GM23248 (cell line): ENCODE measurements around the gene LCN9. TPM values are rescaled to one million over a fixed set of nuclear protein-coding genes. Genes with fewer than 3 reads are reported as not detected.
"Not testable (repeated sequence)": the region's sequence is repeated elsewhere in the genome, so short reads cannot be mapped to it uniquely, and the experiment has no call there.

Experiments used
- DNase-seq: peaks from one replicate; pipeline ENCODE4 v3.0.0-alpha.2; 2015
- H2AFZ ChIP-seq: fragments of 200-600 bp; sonication (generic); 2 replicates; pipeline ENCODE4 v1.6.1; 2016; ENCODE audit warnings: antibody characterized with exemption
- H3F3A ChIP-seq: fragments of 200-600 bp; sonication (generic); 2 replicates; pipeline ENCODE4 v1.6.1; 2016; ENCODE audit warnings: mild to moderate bottlenecking, antibody characterized with exemption, mixed run types; ENCODE audit not compliant: insufficient read depth
- H3K27ac ChIP-seq: fragments of 200-600 bp; sonication (generic); 2 replicates; pipeline ENCODE4 v1.5.1; 2016; ENCODE audit warnings: mild to moderate bottlenecking
- H3K27me3 ChIP-seq: fragments of 200-600 bp; sonication (generic); replicated peaks from 2 replicates; pipeline ENCODE4 v1.6.1; 2016; ENCODE audit warnings: mild to moderate bottlenecking; ENCODE audit not compliant: insufficient read depth
- H3K36me3 ChIP-seq: fragments of 200-600 bp; sonication (generic); 2 replicates; pipeline ENCODE4 v1.6.1; 2016; ENCODE audit warnings: low read depth, mild to moderate bottlenecking
- H3K4me1 ChIP-seq: fragments of 200-600 bp; sonication (generic); 2 replicates; pipeline ENCODE4 v1.6.1; 2016; ENCODE audit warnings: mild to moderate bottlenecking; ENCODE audit not compliant: insufficient read depth
- H3K4me2 ChIP-seq: fragments of 200-600 bp; sonication (generic); one replicate; pipeline ENCODE4 v1.6.1; 2016; ENCODE audit warnings: mild to moderate bottlenecking; ENCODE audit not compliant: unreplicated experiment
- H3K4me3 ChIP-seq: fragments of 200-600 bp; sonication (generic); 2 replicates; pipeline ENCODE4 v1.5.1; 2016; ENCODE audit warnings: mild to moderate bottlenecking
- H3K79me2 ChIP-seq: fragments of 200-600 bp; sonication (generic); 2 replicates; pipeline ENCODE4 v1.6.1; 2016; ENCODE audit warnings: mild to moderate bottlenecking; ENCODE audit not compliant: insufficient read depth
- H3K9ac ChIP-seq: fragments of 200-600 bp; sonication (generic); 2 replicates; pipeline ENCODE4 v1.6.1; 2016; ENCODE audit warnings: mild to moderate bottlenecking
- H3K9me2 ChIP-seq: fragments of 200-600 bp; sonication (generic); 2 replicates; pipeline ENCODE4 v1.6.1; 2016; ENCODE audit warnings: mixed run types, mild to moderate bottlenecking, moderate library complexity; ENCODE audit not compliant: insufficient read depth
- H3K9me3 ChIP-seq: fragments of 200-600 bp; sonication (generic); one replicate; pipeline ENCODE4 v1.6.1; 2017; ENCODE audit warnings: low read depth
- H4K20me1 ChIP-seq: fragments of 200-600 bp; sonication (generic); 2 replicates; pipeline ENCODE4 v1.6.0; 2016; ENCODE audit not compliant: insufficient read depth
- EZH2 ChIP-seq: fragments of 200-600 bp; sonication (generic); IDR thresholded peaks from 2 replicates; pipeline ENCODE4 v1.6.1; 2018; ENCODE audit warnings: antibody characterized with exemption, mild to moderate bottlenecking; ENCODE audit not compliant: insufficient read depth, poor library complexity, severe bottlenecking
- EZH2phosphoT487 ChIP-seq: fragments of 200-600 bp; sonication (generic); IDR thresholded peaks from 2 replicates; pipeline ENCODE4 v1.6.1; 2018; ENCODE audit warnings: antibody characterized with exemption, moderate library complexity, mild to moderate bottlenecking, low read depth; ENCODE audit not compliant: insufficient read depth
- WGBS, 2 experiments: methylation state at CpG; one replicate each; pipeline ENCODE4 v1.1.6; 2015 to 2017; ENCODE audit warnings: low lambda C conversion rate in 2 of 2, low coverage in 1 of 2; ENCODE audit errors: missing lambda C conversion rate in 2 of 2; 5-methylcytosine and 5-hydroxymethylcytosine counted together
- in situ Hi-C: fragments of 300-500 bp; cut with MboI; formaldehyde crosslinking; loops from 2 replicates; pipeline ENCODE4 v1.15.0; 2020
- polyA plus RNA-seq: library from polyadenylated mRNA; unstranded; fragments of >200 nt; fragmentation: Nextera tagmentation; extraction: Ambion mirVana; gene quantifications from 2 replicates; pipeline ENCODE4 v1.2.1, GENCODE V29; 2016
- total RNA-seq: library from RNA; depleted of rRNA; stranded (reverse); fragments of >200 nt; shearing (Covaris generic); gene quantifications from 2 replicates; pipeline ENCODE4 v1.2.3, GENCODE V29; 2014

The LCN9 gene
- total and polyA plus RNA-seq, 2 experiments from 2014 or later, result not detected

DNA sequence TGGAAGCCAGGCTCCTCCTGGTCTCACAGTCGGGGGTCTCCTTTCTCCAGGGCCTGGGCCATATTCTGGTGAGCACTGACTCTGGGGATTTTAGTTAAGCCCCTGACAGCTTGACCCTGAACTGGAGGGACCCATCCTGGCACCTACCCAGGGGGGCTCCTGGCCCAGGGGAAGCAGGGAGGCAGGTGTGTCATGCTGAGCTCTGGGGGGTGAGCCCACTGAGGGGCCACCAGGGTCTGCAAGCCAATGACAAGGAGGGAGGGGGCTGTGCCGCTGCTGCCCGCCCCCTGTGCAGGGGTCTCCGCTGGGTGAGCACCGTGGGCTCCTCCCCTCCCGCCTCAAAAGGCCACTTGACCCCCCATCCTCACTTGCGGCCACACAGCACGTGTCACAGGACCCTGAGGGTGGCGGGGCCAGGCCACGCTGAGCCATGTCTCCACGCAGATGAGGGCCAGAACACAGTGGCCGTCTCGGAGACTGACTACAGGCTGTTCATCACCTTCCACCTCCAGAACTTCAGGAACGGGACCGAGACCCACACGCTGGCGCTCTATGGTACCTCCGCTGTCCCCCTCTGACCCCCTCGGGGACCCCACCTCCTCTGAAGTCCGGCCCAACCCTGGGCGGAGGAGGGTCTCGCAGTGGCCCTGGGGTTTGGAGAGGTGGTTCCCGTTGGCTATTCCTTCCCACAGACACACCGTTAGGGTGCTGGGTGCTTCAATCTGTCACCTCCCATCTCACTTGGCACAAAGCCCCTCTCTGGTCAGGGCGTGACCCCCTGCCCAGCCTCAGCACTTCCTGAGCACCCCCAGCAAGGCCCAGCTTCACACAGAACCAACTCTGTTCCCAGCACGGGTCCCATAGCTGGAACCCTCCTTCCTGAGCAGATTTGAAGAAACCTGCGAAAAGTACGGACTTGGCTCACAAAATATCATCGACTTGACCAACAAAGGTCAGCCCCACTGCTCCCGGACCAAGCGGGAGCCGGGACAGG, 2.0 kb downstream of the LCN9 start:
- Histone ChIP-seq H3K9me2 (no peaks in the 10 kb centered on the region), H3F3A (no peaks in the 10 kb centered on the region), H3K79me2 (no peaks in the 10 kb centered on the region), H2AFZ (no peak overlapping the region), H3K9ac (no peak overlapping the region), H4K20me1 (no peaks in the 10 kb centered on the region), H3K9me3 (no peaks in the 10 kb centered on the region), H3K4me3 (no peak overlapping the region), H3K27me3 (no peaks in the 10 kb centered on the region), H3K36me3 (no peaks in the 10 kb centered on the region), H3K4me1 (no peaks in the 10 kb centered on the region), H3K27ac (no peak overlapping the region), H3K4me2 (no peak overlapping the region)
- no peak for DNase-seq
- in situ Hi-C loops, result no loop called here
- no peak for TF ChIP-seq EZH2
- no peak for TF ChIP-seq EZH2phosphoT487
- 52 to 60% methylated on average over 27 to 30 of the region's 32 CpGs for WGBS, 2 experiments

DNA sequence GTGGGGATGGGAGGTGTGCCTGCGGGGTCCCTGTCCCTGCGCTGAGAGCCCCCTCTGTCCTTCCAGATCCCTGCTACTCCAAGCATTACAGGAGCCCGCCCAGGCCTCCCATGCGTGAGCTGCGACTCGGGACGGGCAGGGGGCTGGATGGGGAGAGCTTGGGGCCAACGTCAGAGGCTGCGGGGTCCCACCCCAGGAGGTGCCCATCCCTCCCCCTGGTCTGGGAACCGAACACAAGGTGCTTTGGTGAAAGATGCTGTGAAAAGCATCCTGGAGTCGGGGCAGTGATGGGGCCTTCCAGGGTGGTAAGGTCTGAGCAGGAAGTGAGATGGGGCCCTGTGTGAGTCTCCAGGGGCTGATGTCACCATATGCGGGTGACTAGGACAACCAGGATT, 2.7 kb downstream of the LCN9 start:
- no peaks in the 10 kb centered on the region for H3K9me3 ChIP-seq
- no peak overlapping the region for H3K27ac ChIP-seq
- H3K27me3 ChIP-seq, result no peaks in the 10 kb centered on the region
- H3K4me3 ChIP-seq, result no peak overlapping the region
- no peaks in the 10 kb centered on the region for H3K36me3 ChIP-seq
- 65 to 68% methylated on average over 10 to 12 of the region's 12 CpGs for WGBS, 2 experiments
- no peak for DNase-seq
- in situ Hi-C loops, result no loop called here
- no peaks in the 10 kb centered on the region for H4K20me1 ChIP-seq
- no peaks in the 10 kb centered on the region for H3F3A ChIP-seq
- no peaks in the 10 kb centered on the region for H3K9me2 ChIP-seq
- TF ChIP-seq EZH2, result no peak
- no peak for TF ChIP-seq EZH2phosphoT487
- no peak overlapping the region for H2AFZ ChIP-seq
- no peak overlapping the region for H3K4me2 ChIP-seq
- no peaks in the 10 kb centered on the region for H3K79me2 ChIP-seq
- H3K9ac ChIP-seq, result no peak overlapping the region
- no peaks in the 10 kb centered on the region for H3K4me1 ChIP-seq

DNA sequence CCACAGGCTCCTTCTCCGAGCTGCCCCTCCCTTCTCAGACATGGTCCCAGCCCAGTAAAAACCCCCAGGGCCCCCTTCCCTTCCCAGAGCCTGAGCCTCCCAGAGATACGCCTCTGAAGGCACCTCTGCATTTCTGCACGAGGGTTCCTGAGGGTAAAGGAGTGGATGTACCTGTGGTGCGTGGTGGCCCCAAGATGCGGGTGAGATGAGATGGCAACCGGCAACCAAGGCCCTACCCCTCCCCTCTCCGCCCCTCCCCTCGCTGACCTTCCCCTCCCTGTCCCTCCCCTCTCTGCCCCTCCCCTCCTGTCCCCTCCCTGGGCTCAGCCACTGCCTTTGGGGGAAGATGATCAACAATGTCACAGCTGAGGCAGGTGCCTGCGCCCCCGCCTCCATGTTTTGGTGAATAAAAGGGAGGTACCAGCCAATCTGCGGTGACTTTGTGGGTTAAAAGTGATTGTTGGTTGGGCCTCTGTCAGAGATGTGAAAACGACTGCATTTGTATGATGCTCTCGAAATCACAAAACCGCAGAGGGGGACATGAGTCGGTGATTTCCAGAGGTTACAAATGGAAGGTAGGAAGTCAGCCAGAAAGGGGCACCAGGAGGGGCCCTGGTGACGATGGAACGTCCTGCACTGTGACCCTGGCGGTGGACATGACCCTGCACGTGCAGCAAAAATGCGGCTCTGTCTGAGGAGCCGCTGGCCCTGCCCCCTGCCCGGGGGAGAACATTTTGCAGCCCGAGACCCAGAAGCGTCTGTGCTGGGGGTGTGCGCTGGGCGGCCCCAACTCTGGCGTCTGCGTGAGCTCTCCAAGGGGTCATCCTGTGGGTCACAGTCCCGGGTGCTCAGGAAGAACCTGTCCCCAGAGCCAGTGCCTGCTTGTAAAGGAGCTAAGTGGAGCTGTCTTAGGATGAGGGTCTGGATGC, 3.7 kb downstream of the LCN9 start:
- Histone ChIP-seq H3K9me3 (no peaks in the 10 kb centered on the region), H3F3A (no peaks in the 10 kb centered on the region), H3K4me1 (no peaks in the 10 kb centered on the region), H3K27me3 (no peaks in the 10 kb centered on the region), H3K9me2 (no peaks in the 10 kb centered on the region), H3K9ac (no peak overlapping the region), H3K36me3 (no peaks in the 10 kb centered on the region), H3K4me2 (no peak overlapping the region), H2AFZ (no peak overlapping the region), H3K79me2 (no peaks in the 10 kb centered on the region), H3K4me3 (no peak overlapping the region), H4K20me1 (no peaks in the 10 kb centered on the region), H3K27ac (no peak overlapping the region)
- in situ Hi-C loops, result no loop called here
- no peak for TF ChIP-seq EZH2phosphoT487
- no peak for DNase-seq
- WGBS, 2 experiments, result 33 to 37% methylated on average over 23 to 29 of the region's 29 CpGs

DNA sequence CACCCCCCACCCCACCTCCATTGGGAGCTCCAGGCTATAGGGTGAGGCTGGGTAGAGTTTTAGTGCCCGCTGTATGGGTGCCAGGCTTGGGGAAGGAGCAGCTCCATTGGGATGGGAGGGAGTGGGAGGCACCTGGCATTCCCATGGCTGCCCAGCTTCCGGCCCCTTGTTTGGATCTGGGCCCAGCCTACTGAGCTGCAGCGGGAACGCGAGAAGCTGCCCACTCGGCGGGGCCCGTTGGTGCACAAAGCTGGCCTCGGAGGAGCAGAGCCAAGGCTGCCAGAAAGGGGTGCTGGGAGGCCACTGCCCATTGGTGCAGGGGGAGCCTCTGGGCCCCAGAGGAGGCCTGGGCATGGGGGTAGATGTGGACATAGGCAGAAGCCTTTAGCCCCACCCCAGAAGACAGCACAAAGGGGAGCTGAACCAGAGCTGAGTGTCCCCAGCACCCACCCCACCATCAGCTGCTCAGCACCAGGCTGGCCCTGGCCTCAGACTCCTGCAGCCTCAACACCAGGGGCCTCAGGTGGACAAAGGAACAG, 4.4 kb downstream of the LCN9 start:
- H3K9ac ChIP-seq, result no peak overlapping the region
- no peaks in the 10 kb centered on the region for H3K36me3 ChIP-seq
- 66 to 72% methylated on average over 8 to 9 of the region's 9 CpGs for WGBS, 2 experiments
- H3K79me2 ChIP-seq, result no peaks in the 10 kb centered on the region
- no peak for DNase-seq
- no peak for TF ChIP-seq EZH2
- TF ChIP-seq EZH2phosphoT487, result no peak
- no peaks in the 10 kb centered on the region for H3K9me3 ChIP-seq
- H3K4me2 ChIP-seq, result no peak overlapping the region
- no peaks in the 10 kb centered on the region for H3K9me2 ChIP-seq
- no peaks in the 10 kb centered on the region for H3K4me1 ChIP-seq
- no peak overlapping the region for H3K4me3 ChIP-seq
- peaks cover 7% of the 10 kb centered on the region; the same call in 1 of the 2 replicates for H3K27me3 ChIP-seq
- H4K20me1 ChIP-seq, result no peaks in the 10 kb centered on the region
- no peaks in the 10 kb centered on the region for H3F3A ChIP-seq
- no peak overlapping the region for H2AFZ ChIP-seq
- H3K27ac ChIP-seq, result no peak overlapping the region
- in situ Hi-C loops, result no loop called here

DNA sequence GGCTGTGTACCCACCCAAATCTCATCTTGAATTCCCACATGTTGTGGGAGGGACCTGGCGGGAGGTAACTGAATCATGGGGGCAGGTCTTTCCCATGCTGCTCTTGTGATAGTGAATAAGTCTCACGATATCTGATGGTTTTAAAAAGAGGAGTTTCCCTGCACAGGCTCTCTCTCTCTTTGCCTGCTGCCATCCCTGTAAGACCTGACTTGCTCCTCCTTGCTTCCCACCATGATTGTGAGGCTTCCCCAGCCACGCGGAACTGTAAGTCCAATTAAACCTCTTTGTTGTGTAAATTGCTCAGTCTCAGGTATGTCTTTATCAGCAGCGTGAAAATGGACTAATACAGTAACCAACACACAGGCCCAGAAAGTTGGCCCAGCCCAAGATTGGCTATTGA, 5.9 kb downstream of the LCN9 start:
- H3K9me2 ChIP-seq, H3K4me3 ChIP-seq, H3F3A ChIP-seq, H3K27me3 ChIP-seq, H2AFZ ChIP-seq, H3K79me2 ChIP-seq, H3K4me1 ChIP-seq, H3K9me3 ChIP-seq, H3K27ac ChIP-seq, DNase-seq, H4K20me1 ChIP-seq, in situ Hi-C loops, H3K4me2 ChIP-seq, H3K9ac ChIP-seq, H3K36me3 ChIP-seq: not testable (repeated sequence)
- 13 to 15% methylated on average over 5 of the region's 5 CpGs for WGBS, 2 experiments
